ENCODE results near the gene ARL4D. TPM values are rescaled to one million over a fixed set of nuclear protein-coding genes. Genes with fewer than 3 reads are reported as not detected.

ARL4D gene
- total RNA-seq, 2 experiments from 2014 or later = 2.9 to 4.2 TPM

GRCh38 chr17:43395165-43395564 lies 3.6 kb upstream of the ARL4D start:
- Mint-ChIP-seq H3K4me3 (no peak overlapping the region), H3K36me3 (ENCODE audit: low read depth) (no peaks in the 10 kb centered on the region), H3K9me3 (ENCODE audit: insufficient read depth) (no peaks in the 10 kb centered on the region), H3K27me3 (ENCODE audit: low read depth) (no peaks in the 10 kb centered on the region), H3K4me1 (ENCODE audit: low read depth) (peaks cover 42% of the 10 kb centered on the region), H3K27ac (no peak overlapping the region)
- ATAC-seq (no peak), DNase-seq (no peak)
- ChIA-PET POLR2A (interaction anchor here (1.1 to 11.0 kb wide), 4 partner anchors 27 to 88 kb away, joined by 4 to 151 read pairs (median 44); partner anchors contain the start of gene DHX8), CTCF (interaction anchor here (0.8 to 12.3 kb wide), 7 partner anchors 10 to 279 kb away, joined by 3 to 393 read pairs (median 7); partner anchors contain the start of gene DHX8)

- no peak overlapping the region for H3K4me3 Mint-ChIP-seq
- DNase-seq = no peak
- ChIA-PET POLR2A (interaction anchor here (1.4 to 11.0 kb wide), 4 partner anchors 9 to 87 kb away, joined by 7 to 151 read pairs (median 44); partner anchors contain the start of gene DHX8), CTCF (interaction anchor here (1.2 to 12.3 kb wide), 3 partner anchors 9 to 86 kb away, joined by 3 to 393 read pairs (median 25); partner anchors contain the start of gene DHX8)
- no peak for ATAC-seq
- H3K9me3 Mint-ChIP-seq (ENCODE audit: insufficient read depth) = no peaks in the 10 kb centered on the region
- H3K27ac Mint-ChIP-seq = no peak overlapping the region
- H3K27me3 Mint-ChIP-seq (ENCODE audit: low read depth) = no peaks in the 10 kb centered on the region
- no peaks in the 10 kb centered on the region for H3K36me3 Mint-ChIP-seq (ENCODE audit: low read depth)
- H3K4me1 Mint-ChIP-seq (ENCODE audit: low read depth) = peaks cover 48% of the 10 kb centered on the region
These were observed 2.2 kb upstream of the ARL4D start for GRCh38 chr17:43396491-43397060.

- ATAC-seq = no peak
These were observed 1.1 kb downstream of the ARL4D start for GRCh38 chr17:43399839-43400328.

GRCh38 chr17:43400943-43401717 lies 2.3 kb downstream of the ARL4D start:
- ChIA-PET POLR2A (interaction anchor here (0.6 to 4.6 kb wide), 4 partner anchors 14 to 282 kb away, joined by 3 to 47 read pairs (median 21); no protein-coding TSS in a partner anchor), CTCF (interaction anchor here (1.0 to 12.3 kb wide), 4 partner anchors 13 to 445 kb away, joined by 3 to 393 read pairs (median 4); partner anchors contain the start of genes CD300LG and DHX8)
- no peaks in the 10 kb centered on the region for H3K27me3 Mint-ChIP-seq (ENCODE audit: low read depth)
- ATAC-seq = no peak
- H3K27ac Mint-ChIP-seq = no peak overlapping the region
- H3K4me3 Mint-ChIP-seq = peak overlapping the region; percentile 4
- H3K4me1 Mint-ChIP-seq (ENCODE audit: low read depth) = peaks cover 26% of the 10 kb centered on the region
- DNase-seq = no peak
- H3K36me3 Mint-ChIP-seq (ENCODE audit: low read depth) = no peaks in the 10 kb centered on the region
- no peaks in the 10 kb centered on the region for H3K9me3 Mint-ChIP-seq (ENCODE audit: insufficient read depth)

More at GRCh38 chr17:43399839-43400328, 1.1 kb downstream of the ARL4D start:
- peak overlapping the region; percentile 91 for H3K4me3 Mint-ChIP-seq
- H3K27ac Mint-ChIP-seq = peak overlapping the region; percentile 53
- DNase-seq = no peak
- CTCF ChIA-PET = interaction anchor here (1.0 to 12.3 kb wide), 3 partner anchors 32 to 83 kb away, joined by 3 to 393 read pairs (median 5); partner anchors contain the start of gene DHX8
- peaks cover 34% of the 10 kb centered on the region for H3K4me1 Mint-ChIP-seq (ENCODE audit: low read depth)
- H3K27me3 Mint-ChIP-seq (ENCODE audit: low read depth) = no peaks in the 10 kb centered on the region
- POLR2A ChIA-PET = interaction anchor here (1.8 to 11.0 kb wide), 5 partner anchors 8 to 84 kb away, joined by 6 to 151 read pairs (median 34); partner anchors contain the start of gene DHX8
- no peaks in the 10 kb centered on the region for H3K9me3 Mint-ChIP-seq (ENCODE audit: insufficient read depth)
- H3K36me3 Mint-ChIP-seq (ENCODE audit: low read depth) = no peaks in the 10 kb centered on the region

GRCh38 chr17:43402078-43402477 lies 3.3 kb downstream of the ARL4D start:
- no peak for ATAC-seq
- Mint-ChIP-seq H3K9me3 (ENCODE audit: insufficient read depth) (no peaks in the 10 kb centered on the region), H3K4me1 (ENCODE audit: low read depth) (peaks cover 20% of the 10 kb centered on the region), H3K36me3 (ENCODE audit: low read depth) (no peaks in the 10 kb centered on the region), H3K27me3 (ENCODE audit: low read depth) (no peaks in the 10 kb centered on the region), H3K4me3 (no peak overlapping the region), H3K27ac (no peak overlapping the region)
- DNase-seq = no peak
- POLR2A ChIA-PET = interaction anchor here (0.6 to 1.7 kb wide), 2 partner anchors 34 to 283 kb away, joined by 3 to 8 read pairs; no protein-coding TSS in a partner anchor
- CTCF ChIA-PET = no interaction called here

- H3K9me3 Mint-ChIP-seq (ENCODE audit: insufficient read depth) = no peaks in the 10 kb centered on the region
- ChIA-PET POLR2A (interaction anchor here (1.1 to 1.2 kb wide), 2 partner anchors 34 to 35 kb away, joined by 4 to 5 read pairs; no protein-coding TSS in a partner anchor), CTCF (interaction anchor here (0.6 to 1.7 kb wide), 3 partner anchors 9 to 412 kb away, joined by 3 to 11 read pairs (median 8); partner anchors contain the start of gene DHX8)
- peaks cover 20% of the 10 kb centered on the region for H3K4me1 Mint-ChIP-seq (ENCODE audit: low read depth)
- peaks cover 3% of the 10 kb centered on the region for H3K27me3 Mint-ChIP-seq (ENCODE audit: low read depth)
- no peaks in the 10 kb centered on the region for H3K36me3 Mint-ChIP-seq (ENCODE audit: low read depth)
- ATAC-seq = no peak
- H3K4me3 Mint-ChIP-seq = no peak overlapping the region
- no peak for DNase-seq
- no peak overlapping the region for H3K27ac Mint-ChIP-seq
These were observed 3.8 kb downstream of the ARL4D start for GRCh38 chr17:43402567-43402966.

- H3K27me3 Mint-ChIP-seq (ENCODE audit: low read depth) = peaks cover 7% of the 10 kb centered on the region
- no peak for ATAC-seq
- peaks cover 14% of the 10 kb centered on the region for H3K4me1 Mint-ChIP-seq (ENCODE audit: low read depth)
- H3K27ac Mint-ChIP-seq = no peak overlapping the region
- no peak for DNase-seq
- ChIA-PET POLR2A (interaction anchor here (0.9 to 1.2 kb wide), 3 partner anchors 16 to 87 kb away, joined by 4 to 5 read pairs (median 4); no protein-coding TSS in a partner anchor), CTCF (interaction anchor here (1.6 to 1.7 kb wide), 2 partner anchors 10 to 80 kb away, joined by 8 to 11 read pairs; partner anchors contain the start of gene DHX8)
- no peaks in the 10 kb centered on the region for H3K36me3 Mint-ChIP-seq (ENCODE audit: low read depth)
- no peak overlapping the region for H3K4me3 Mint-ChIP-seq
- H3K9me3 Mint-ChIP-seq (ENCODE audit: insufficient read depth) = no peaks in the 10 kb centered on the region
These were observed 5.1 kb downstream of the ARL4D start for GRCh38 chr17:43403846-43404245.

GRCh38 chr17:43405861-43406260 lies 7.1 kb downstream of the ARL4D start:
- no peaks in the 10 kb centered on the region for H3K9me3 Mint-ChIP-seq (ENCODE audit: insufficient read depth)
- H3K4me1 Mint-ChIP-seq (ENCODE audit: low read depth) = peaks cover 3% of the 10 kb centered on the region
- DNase-seq (no peak), ATAC-seq (no peak)
- peaks cover 7% of the 10 kb centered on the region for H3K27me3 Mint-ChIP-seq (ENCODE audit: low read depth)
- no peaks in the 10 kb centered on the region for H3K36me3 Mint-ChIP-seq (ENCODE audit: low read depth)
- H3K4me3 Mint-ChIP-seq = no peak overlapping the region
- H3K27ac Mint-ChIP-seq = no peak overlapping the region
- POLR2A ChIA-PET = no interaction called here
- CTCF ChIA-PET = interaction anchor here (1.5 to 5.2 kb wide), 3 partner anchors 11 to 268 kb away, joined by 3 to 25 read pairs (median 3); partner anchors contain the start of gene DHX8

- POLR2A ChIA-PET = interaction anchor here (1.9 kb wide), 1 partner anchor 8 kb away, joined by 6 read pairs; the partner anchor contains the start of gene ARL4D
- Mint-ChIP-seq H3K27ac (no peak overlapping the region), H3K27me3 (ENCODE audit: low read depth) (peaks cover 7% of the 10 kb centered on the region), H3K4me1 (ENCODE audit: low read depth) (no peaks in the 10 kb centered on the region), H3K4me3 (no peak overlapping the region), H3K36me3 (ENCODE audit: low read depth) (no peaks in the 10 kb centered on the region), H3K9me3 (ENCODE audit: insufficient read depth) (no peaks in the 10 kb centered on the region)
- DNase-seq = no peak
- CTCF ChIA-PET = interaction anchor here (0.7 to 5.2 kb wide), 5 partner anchors 12 to 267 kb away, joined by 3 to 25 read pairs (median 3); partner anchors contain the start of gene DHX8
- ATAC-seq = no peak
These were observed 8.2 kb downstream of the ARL4D start for GRCh38 chr17:43406676-43407645.

GRCh38 chr17:43409131-43409530 lies 10.3 kb downstream of the ARL4D start:
- no peaks in the 10 kb centered on the region for H3K36me3 Mint-ChIP-seq (ENCODE audit: low read depth)
- CTCF ChIA-PET = interaction anchor here (1.3 to 5.2 kb wide), 2 partner anchors 11 to 14 kb away, joined by 3 to 25 read pairs; no protein-coding TSS in a partner anchor
- H3K27ac Mint-ChIP-seq = no peak overlapping the region

More at GRCh38 chr17:43409131-43409530, 10.3 kb downstream of the ARL4D start:
- Mint-ChIP-seq H3K4me1 (ENCODE audit: low read depth) (no peaks in the 10 kb centered on the region), H3K9me3 (ENCODE audit: insufficient read depth) (no peaks in the 10 kb centered on the region), H3K27me3 (ENCODE audit: low read depth) (peaks cover 7% of the 10 kb centered on the region), H3K4me3 (no peak overlapping the region)
- POLR2A ChIA-PET = interaction anchor here (1.9 kb wide), 1 partner anchor 10 kb away, joined by 6 read pairs; the partner anchor contains the start of gene ARL4D
- DNase-seq (no peak), ATAC-seq (no peak)

Data from activated CD8-positive, alpha-beta T cell treated with anti-CD3 and anti-CD28 coated beads, Interleukin-2, amount 10 ng/mL, durations not matched to agents 7 days and 5 days (primary cell).